Gastroesophageal sphincter (tissue), 4 donors: ENCODE measurements around the gene TRIM40. TPM values are rescaled to one million over a fixed set of nuclear protein-coding genes. Genes with fewer than 3 reads are reported as not detected.

Experiments
- ATAC-seq: fragments of 150-250 bp; one replicate; pipeline ENCODE4 v1.9.1; 2016; ENCODE audit warnings: mild to moderate bottlenecking, moderate library complexity
- H3K27ac ChIP-seq, 4 donors: fragments of 200-600 bp; sonication (generic) in 3 of 4; 1 replicate in 3 of 4; 2 replicates in 1 of 4; pipeline ENCODE4 v1.5.1; 2016 to 2019
- H3K27me3 ChIP-seq: fragments of 200-600 bp; sonication (generic); one replicate; pipeline ENCODE4 v1.5.1; 2019
- H3K36me3 ChIP-seq, 2 donors: fragments of 200-600 bp; sonication (generic); one replicate each; pipeline ENCODE4 v1.5.1; 2019; ENCODE audit warnings: control low read depth in 1 of 2
- H3K4me1 ChIP-seq, 3 donors: fragments of 200-600 bp; sonication (generic); 1 replicate in 2 of 3; 2 replicates in 1 of 3; pipeline ENCODE4 v1.5.1; 2016 to 2019; ENCODE audit warnings: control low read depth in 2 of 3
- H3K4me3 ChIP-seq, 2 donors: fragments of 200-600 bp; sonication (generic); one replicate each; pipeline ENCODE4 v1.5.1; 2019; ENCODE audit warnings: mild to moderate bottlenecking in 1 of 2, moderate library complexity in 1 of 2
- H3K9me3 ChIP-seq, 3 donors: fragments of 200-600 bp; sonication (generic); one replicate each; pipeline ENCODE4 v1.5.1; 2017 to 2019; ENCODE audit warnings: control low read depth in 2 of 3
- CTCF ChIP-seq, 4 experiments: fragments of 200-600 bp in 2 of 4; fragments of 450-650 bp in 2 of 4; sonication (generic) in 1 of 4; IDR thresholded peaks; one replicate each; pipeline ENCODE4 v1.5.1; 2017 to 2019; ENCODE audit warnings: antibody characterized with exemption in 4 of 4, mild to moderate bottlenecking in 2 of 4, moderate library complexity in 2 of 4
- EP300 ChIP-seq: sonication (generic); formaldehyde crosslinking; IDR thresholded peaks from one replicate; pipeline ENCODE4 v1.6.1; 2017; ENCODE audit warnings: antibody characterized with exemption, mild to moderate bottlenecking
- POLR2A ChIP-seq, 2 donors: fragments of 450-650 bp; IDR thresholded peaks; one replicate each; pipeline ENCODE4 v1.6.1; 2017; ENCODE audit warnings: antibody characterized with exemption in 2 of 2, mild to moderate bottlenecking in 2 of 2, moderate library complexity in 1 of 2
- POLR2AphosphoS5 ChIP-seq: sonication (generic); formaldehyde crosslinking; IDR thresholded peaks from one replicate; pipeline ENCODE4 v1.6.1; 2017; ENCODE audit warnings: antibody characterized with exemption
- WGBS, 2 donors: methylation state at CpG; one replicate each; pipeline ENCODE4 v1.1.5; 2018; ENCODE audit warnings: low coverage in 1 of 2; 5-methylcytosine and 5-hydroxymethylcytosine counted together
- total RNA-seq, 4 donors: library from RNA; depleted of rRNA; stranded (reverse); fragments of >200 nt; gene quantifications; one replicate each; pipeline ENCODE4 v1.1.0, GENCODE V29; 2016

Gene TRIM40
- total RNA-seq, 4 donors from 2014 or later = not detected

GRCh38 chr6:30149234-30149633 lies 13.3 kb downstream of the TRIM40 start:
- ATAC-seq = no peak
- Histone ChIP-seq H3K4me1 (no peaks in the 10 kb centered on the region), H3K27ac (no peak overlapping the region), H3K27me3 (peaks cover 59% of the 10 kb centered on the region), H3K36me3 (no peaks in the 10 kb centered on the region), H3K4me3 (no peak overlapping the region), H3K9me3 (no peaks in the 10 kb centered on the region)
- TF ChIP-seq POLR2A (IDR thresholded peaks at IDR 0.05) = no peak
- TF ChIP-seq POLR2AphosphoS5 = no peak
- no peak for TF ChIP-seq EP300
- no peak for TF ChIP-seq CTCF (IDR thresholded peaks at IDR 0.05)
- WGBS, 2 donors = 39 to 51% methylated on average over 3 of the region's 3 CpGs

GRCh38 chr6:30149858-30150550 lies 14.1 kb downstream of the TRIM40 start:
- Histone ChIP-seq H3K4me3 (no peak overlapping the region), H3K27ac (no peak overlapping the region), H3K4me1 (peaks cover 0 to 5% (median 0%) of the 10 kb centered on the region in 3 donors), H3K36me3 (no peaks in the 10 kb centered on the region), H3K27me3 (peaks cover 59% of the 10 kb centered on the region), H3K9me3 (no peaks in the 10 kb centered on the region)
- no peak for TF ChIP-seq POLR2A (IDR thresholded peaks at IDR 0.05)
- TF ChIP-seq CTCF (IDR thresholded peaks at IDR 0.05) = no peak
- no peak for TF ChIP-seq POLR2AphosphoS5
- TF ChIP-seq EP300 = no peak
- no peak for ATAC-seq
- 36 to 58% methylated on average over 4 to 6 of the region's 7 CpGs for WGBS, 2 donors

GRCh38 chr6:30150671-30151395 lies 14.9 kb downstream of the TRIM40 start:
- no peak overlapping the region for H3K27ac ChIP-seq
- peaks cover 0 to 5% (median 0%) of the 10 kb centered on the region in 3 donors for H3K4me1 ChIP-seq
- 83 to 85% methylated on average over 5 to 7 of the region's 10 CpGs for WGBS, 2 donors
- no peak for ATAC-seq
- peaks cover 58% of the 10 kb centered on the region for H3K27me3 ChIP-seq
- H3K4me3 ChIP-seq = no peak overlapping the region
- TF ChIP-seq POLR2A (IDR thresholded peaks at IDR 0.05) = no peak
- no peak for TF ChIP-seq POLR2AphosphoS5
- TF ChIP-seq EP300 = no peak
- no peak for TF ChIP-seq CTCF (IDR thresholded peaks at IDR 0.05)
- H3K36me3 ChIP-seq = no peaks in the 10 kb centered on the region
- H3K9me3 ChIP-seq = no peaks in the 10 kb centered on the region

- Histone ChIP-seq H3K9me3 (no peaks in the 10 kb centered on the region), H3K36me3 (no peaks in the 10 kb centered on the region), H3K4me3 (no peak overlapping the region), H3K4me1 (peaks cover 0 to 5% (median 0%) of the 10 kb centered on the region in 3 donors), H3K27me3 (peaks cover 58% of the 10 kb centered on the region), H3K27ac (no peak overlapping the region)
- WGBS, 2 donors = 65 to 100% methylated on average over 1 to 3 of the region's 3 CpGs
- no peak for ATAC-seq
- no peak for TF ChIP-seq CTCF (IDR thresholded peaks at IDR 0.05)
- no peak for TF ChIP-seq POLR2AphosphoS5
Measured at GRCh38 chr6:30151580-30151979, 15.6 kb downstream of the TRIM40 start.
